ENCODE measurements around the gene NOP56. TPM values are rescaled to one million over a fixed set of nuclear protein-coding genes. Genes with fewer than 3 reads are reported as not detected.

The NOP56 gene
- polyA plus RNA-seq, 1 donor (not counting 4 experiments of a cell fraction or from before 2014, with no cell fraction given) = 242 TPM

DNA sequence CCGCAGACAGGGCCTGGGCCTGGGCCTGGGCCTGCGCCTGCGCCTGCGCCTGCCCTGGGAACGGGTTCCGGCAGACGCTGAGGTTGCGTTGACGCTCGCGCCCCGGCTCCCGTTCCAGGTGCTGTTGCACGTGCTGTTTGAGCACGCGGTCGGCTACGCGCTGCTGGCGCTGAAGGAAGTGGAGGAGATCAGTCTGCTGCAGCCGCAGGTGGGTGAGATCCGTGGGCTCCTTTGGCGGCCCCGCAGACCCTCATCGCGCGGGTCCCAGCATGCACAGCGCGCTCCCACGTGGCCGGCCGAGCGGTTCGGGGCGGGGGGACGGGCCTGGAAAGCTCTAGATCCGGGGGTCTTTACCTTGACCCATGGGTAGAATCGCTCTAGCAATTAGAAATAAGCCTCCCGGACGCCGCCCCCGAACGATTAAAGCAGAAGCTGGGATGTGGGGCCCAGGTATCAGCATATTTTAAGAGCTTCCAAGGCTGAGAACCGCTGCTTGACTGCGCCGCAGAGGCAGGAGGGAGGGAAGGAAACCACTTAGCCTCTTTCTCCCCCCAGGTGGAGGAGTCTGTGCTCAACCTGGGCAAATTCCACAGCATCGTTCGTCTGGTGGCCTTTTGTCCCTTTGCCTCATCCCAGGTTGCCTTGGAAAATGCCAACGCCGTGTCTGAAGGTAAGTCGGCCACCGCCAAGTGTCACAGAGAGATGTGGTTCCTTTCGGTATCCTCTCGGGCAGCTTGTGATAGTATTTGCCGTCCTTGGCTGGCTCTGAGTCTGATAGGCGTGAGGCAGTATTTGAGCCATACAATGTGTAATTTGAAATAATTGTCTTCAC, 508 bp downstream of the NOP56 start:
- DNase-seq (ENCODE audit: low read depth, low spot score) = peak; percentile 23
- dilution Hi-C loops (cut with MboI; ENCODE audit: extremely low pct_ligation_motif_present, low sequenced_read_pairs) = no loop called here
- no peak for FAIRE-seq
- H2AFZ ChIP-seq (ENCODE audit: control insufficient read depth, low read length) = peak overlapping the region; percentile 54
- peak overlapping the region; percentile 70 for H3K27ac ChIP-seq (ENCODE audit: control insufficient read depth, insufficient read depth, low read length)
- peaks cover 21% of the 10 kb centered on the region for H3K4me1 ChIP-seq (ENCODE audit: control insufficient read depth, extremely low read depth, insufficient read depth, low read length)
- H3K27me3 ChIP-seq (ENCODE audit: control insufficient read depth, extremely low read depth, insufficient read depth, low read length) = no peaks in the 10 kb centered on the region
- TF ChIP-seq, protein P1, sequence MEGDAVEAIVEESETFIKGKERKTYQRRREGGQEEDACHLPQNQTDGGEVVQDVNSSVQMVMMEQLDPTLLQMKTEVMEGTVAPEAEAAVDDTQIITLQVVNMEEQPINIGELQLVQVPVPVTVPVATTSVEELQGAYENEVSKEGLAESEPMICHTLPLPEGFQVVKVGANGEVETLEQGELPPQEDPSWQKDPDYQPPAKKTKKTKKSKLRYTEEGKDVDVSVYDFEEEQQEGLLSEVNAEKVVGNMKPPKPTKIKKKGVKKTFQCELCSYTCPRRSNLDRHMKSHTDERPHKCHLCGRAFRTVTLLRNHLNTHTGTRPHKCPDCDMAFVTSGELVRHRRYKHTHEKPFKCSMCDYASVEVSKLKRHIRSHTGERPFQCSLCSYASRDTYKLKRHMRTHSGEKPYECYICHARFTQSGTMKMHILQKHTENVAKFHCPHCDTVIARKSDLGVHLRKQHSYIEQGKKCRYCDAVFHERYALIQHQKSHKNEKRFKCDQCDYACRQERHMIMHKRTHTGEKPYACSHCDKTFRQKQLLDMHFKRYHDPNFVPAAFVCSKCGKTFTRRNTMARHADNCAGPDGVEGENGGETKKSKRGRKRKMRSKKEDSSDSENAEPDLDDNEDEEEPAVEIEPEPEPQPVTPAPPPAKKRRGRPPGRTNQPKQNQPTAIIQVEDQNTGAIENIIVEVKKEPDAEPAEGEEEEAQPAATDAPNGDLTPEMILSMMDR (optimal IDR thresholded peaks at IDR 0.05 in 1 of 3, IDR thresholded peaks at IDR 0.05 in 1 of 3, conservative IDR thresholded peaks at IDR 0.05 in 1 of 3; ENCODE audit: extremely low read depth in 1 of 3, insufficient read depth in 2 of 3, low read length in 3 of 3) = no peak
- no peak for TF ChIP-seq EZH2 (IDR thresholded peaks at IDR 0.05; ENCODE audit: low read length)
- H3K9ac ChIP-seq (ENCODE audit: control insufficient read depth, extremely low read depth, insufficient read depth, low read length) = peak overlapping the region; percentile 91
- peaks cover 67% of the 10 kb centered on the region for H3K79me2 ChIP-seq (ENCODE audit: control insufficient read depth, insufficient read depth, low read length)
- H3K4me3 ChIP-seq (ENCODE audit: control insufficient read depth in 2 of 3, extremely low read depth in 1 of 3, insufficient read depth in 2 of 3, low read depth in 1 of 3, low read length in 3 of 3) = peak overlapping the region; percentile 69 to 94 (median 89)
- H3K36me3 ChIP-seq (ENCODE audit: control insufficient read depth in 2 of 2, extremely low read depth in 1 of 2, insufficient read depth in 2 of 2, low read length in 2 of 2) = peaks cover 32 to 44% of the 10 kb centered on the region in 2 experiments
- H4K20me1 ChIP-seq (ENCODE audit: control insufficient read depth, extremely low read depth, insufficient read depth, low read length) = peaks cover 39% of the 10 kb centered on the region
- H3K9me1 ChIP-seq (ENCODE audit: control insufficient read depth, extremely low read depth, insufficient read depth, low read length) = no peaks in the 10 kb centered on the region
- H3K9me3 ChIP-seq (ENCODE audit: control insufficient read depth, low read depth, low read length) = no peaks in the 10 kb centered on the region
- peak overlapping the region; percentile 93 for H3K4me2 ChIP-seq (ENCODE audit: control insufficient read depth, extremely low read depth, insufficient read depth, low read depth, low read length)

DNA sequence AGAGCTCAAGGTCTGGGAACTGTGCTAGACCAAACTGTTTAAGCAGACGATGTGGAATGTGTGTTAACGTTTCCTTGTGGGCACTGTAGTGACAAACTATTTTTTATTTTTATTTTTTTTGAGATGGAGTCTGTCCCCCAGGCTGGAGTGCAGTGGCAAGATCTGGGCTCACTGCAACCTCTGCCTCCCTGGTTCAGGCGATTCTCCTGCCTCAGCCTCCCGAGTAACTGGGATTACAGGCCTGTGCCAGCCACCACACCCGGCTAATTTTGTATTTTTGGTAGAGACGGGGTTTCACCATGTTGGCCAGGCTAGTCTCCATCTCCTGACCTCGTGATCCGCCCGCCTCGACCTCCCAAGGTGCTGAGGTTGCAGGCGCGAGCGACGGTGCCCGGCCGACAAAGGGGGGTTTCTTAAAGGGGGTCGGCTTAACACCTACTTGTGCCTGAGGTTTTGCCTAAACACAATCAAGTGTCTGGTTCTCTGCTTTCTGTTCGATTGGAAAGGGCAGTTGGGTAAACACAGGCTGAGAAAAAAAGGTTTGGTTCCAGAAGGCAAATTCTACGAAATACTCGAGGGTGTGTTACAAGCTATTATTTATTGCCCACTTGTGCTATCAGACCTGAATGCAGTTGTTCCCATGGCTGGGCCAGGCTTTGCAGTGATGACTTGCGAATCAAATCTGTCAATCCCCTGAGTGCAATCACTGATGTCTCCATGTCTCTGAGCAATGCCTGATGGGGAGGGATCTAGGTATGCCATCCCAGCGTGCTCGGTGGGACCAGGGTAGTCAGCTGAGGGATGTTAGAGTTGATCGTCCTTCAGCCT, 1.3 kb downstream of the NOP56 start:
- dilution Hi-C loops (cut with MboI; ENCODE audit: extremely low pct_ligation_motif_present, low sequenced_read_pairs) = no loop called here
- TF ChIP-seq, protein P1 (optimal IDR thresholded peaks at IDR 0.05 in 1 of 3, IDR thresholded peaks at IDR 0.05 in 1 of 3, conservative IDR thresholded peaks at IDR 0.05 in 1 of 3; ENCODE audit: extremely low read depth in 1 of 3, insufficient read depth in 2 of 3, low read length in 3 of 3) = no peak
- TF ChIP-seq EZH2 (IDR thresholded peaks at IDR 0.05; ENCODE audit: low read length) = no peak
- H3K79me2 ChIP-seq (ENCODE audit: control insufficient read depth, insufficient read depth, low read length) = peaks cover 67% of the 10 kb centered on the region
- no peaks in the 10 kb centered on the region for H3K9me3 ChIP-seq (ENCODE audit: control insufficient read depth, low read depth, low read length)
- H3K4me2 ChIP-seq (ENCODE audit: control insufficient read depth, extremely low read depth, insufficient read depth, low read depth, low read length) = peak overlapping the region; percentile 93
- FAIRE-seq (no peak), DNase-seq (ENCODE audit: low read depth, low spot score) (no peak)
- peak overlapping the region; percentile 69 to 94 (median 89) for H3K4me3 ChIP-seq (ENCODE audit: control insufficient read depth in 2 of 3, extremely low read depth in 1 of 3, insufficient read depth in 2 of 3, low read depth in 1 of 3, low read length in 3 of 3)
- no peak overlapping the region for H2AFZ ChIP-seq (ENCODE audit: control insufficient read depth, low read length)
- H3K9ac ChIP-seq (ENCODE audit: control insufficient read depth, extremely low read depth, insufficient read depth, low read length) = peak overlapping the region; percentile 91
- peaks cover 39% of the 10 kb centered on the region for H4K20me1 ChIP-seq (ENCODE audit: control insufficient read depth, extremely low read depth, insufficient read depth, low read length)
- H3K27ac ChIP-seq (ENCODE audit: control insufficient read depth, insufficient read depth, low read length) = peak overlapping the region; percentile 70
- peaks cover 35 to 49% of the 10 kb centered on the region in 2 experiments for H3K36me3 ChIP-seq (ENCODE audit: control insufficient read depth in 2 of 2, extremely low read depth in 1 of 2, insufficient read depth in 2 of 2, low read length in 2 of 2)
- no peaks in the 10 kb centered on the region for H3K27me3 ChIP-seq (ENCODE audit: control insufficient read depth, extremely low read depth, insufficient read depth, low read length)
- H3K9me1 ChIP-seq (ENCODE audit: control insufficient read depth, extremely low read depth, insufficient read depth, low read length) = no peaks in the 10 kb centered on the region
- H3K4me1 ChIP-seq (ENCODE audit: control insufficient read depth, extremely low read depth, insufficient read depth, low read length) = peaks cover 21% of the 10 kb centered on the region
